ENCODE measurements around the gene TSPAN5. TPM values are rescaled to one million over a fixed set of nuclear protein-coding genes. Genes with fewer than 3 reads are reported as not detected.

The TSPAN5 gene
- total RNA-seq, 2 donors from 2014 or later: 1.8 to 2.0 TPM

- no peaks in the 10 kb centered on the region for H3K36me3 ChIP-seq (replicated peaks in 1 of 2; ENCODE audit: insufficient read depth in 1 of 2, low read depth in 2 of 2)
- no peak for TF ChIP-seq POLR2A (IDR thresholded peaks at IDR 0.05)
- TF ChIP-seq CTCF (IDR thresholded peaks at IDR 0.05): peak in 2 of 7 experiments; percentile 9 to 17
- ATAC-seq (no peak), DNase-seq (peak in 1 of 4 donors; percentile 10)
- H3K4me3 ChIP-seq: no peak overlapping the region
- 45 to 53% methylated on average over 5 of the region's 5 CpGs for whole genome bisulfite sequencing, 2 donors
- H3K27ac ChIP-seq: no peak overlapping the region
- intact Hi-C loops (cut with DNase I): no loop called here
- no peaks in the 10 kb centered on the region for H3K4me1 ChIP-seq
- H3K27me3 ChIP-seq: no peaks in the 10 kb centered on the region
- H3K9me3 ChIP-seq: no peaks in the 10 kb centered on the region
Observed at GRCh38 chr4:98506462-98507132, 151.8 kb downstream of the TSPAN5 start.

- no peak for DNase-seq
- Histone ChIP-seq H3K4me1 (no peaks in the 10 kb centered on the region), H3K4me3 (no peak overlapping the region), H3K36me3 (replicated peaks in 1 of 2; ENCODE audit: insufficient read depth in 1 of 2, low read depth in 2 of 2) (no peaks in the 10 kb centered on the region), H3K27me3 (no peaks in the 10 kb centered on the region), H3K9me3 (no peaks in the 10 kb centered on the region), H3K27ac (no peak overlapping the region)
- no peak for TF ChIP-seq POLR2A (IDR thresholded peaks at IDR 0.05)
- TF ChIP-seq CTCF (IDR thresholded peaks at IDR 0.05): no peak
- ATAC-seq: no peak
- intact Hi-C loops (cut with DNase I): no loop called here
- WGBS, 2 donors: 50 to 57% methylated on average over 1 of the region's 1 CpG
Observed at GRCh38 chr4:98505992-98506391, 152.4 kb downstream of the TSPAN5 start.

- Histone ChIP-seq H3K4me1 (no peaks in the 10 kb centered on the region), H3K27ac (no peak overlapping the region), H3K9me3 (no peaks in the 10 kb centered on the region), H3K36me3 (replicated peaks in 1 of 2; ENCODE audit: insufficient read depth in 1 of 2, low read depth in 2 of 2) (no peaks in the 10 kb centered on the region), H3K27me3 (no peaks in the 10 kb centered on the region), H3K4me3 (no peak overlapping the region)
- TF ChIP-seq CTCF (IDR thresholded peaks at IDR 0.05): no peak
- TF ChIP-seq POLR2A (IDR thresholded peaks at IDR 0.05): no peak
- intact Hi-C loops (cut with DNase I): no loop called here
- 89 to 100% methylated on average over 2 of the region's 2 CpGs for WGBS, 2 donors
- ATAC-seq (no peak), DNase-seq (no peak)
Observed at GRCh38 chr4:98504091-98504490, 154.3 kb downstream of the TSPAN5 start.

- Histone ChIP-seq H3K36me3 (replicated peaks in 1 of 2; ENCODE audit: insufficient read depth in 1 of 2, low read depth in 2 of 2) (no peaks in the 10 kb centered on the region), H3K27me3 (no peaks in the 10 kb centered on the region), H3K27ac (no peak overlapping the region), H3K4me3 (no peak overlapping the region), H3K4me1 (no peaks in the 10 kb centered on the region), H3K9me3 (no peaks in the 10 kb centered on the region)
- TF ChIP-seq CTCF (IDR thresholded peaks at IDR 0.05): no peak
- ATAC-seq (no peak), DNase-seq (no peak)
- intact Hi-C loops (cut with DNase I): no loop called here
Observed at GRCh38 chr4:98503676-98504075, 154.7 kb downstream of the TSPAN5 start.

- Histone ChIP-seq H3K36me3 (replicated peaks in 1 of 2; ENCODE audit: insufficient read depth in 1 of 2, low read depth in 2 of 2) (no peaks in the 10 kb centered on the region), H3K27ac (no peak overlapping the region), H3K4me1 (no peaks in the 10 kb centered on the region), H3K9me3 (no peaks in the 10 kb centered on the region), H3K27me3 (no peaks in the 10 kb centered on the region), H3K4me3 (no peak overlapping the region)
- 93 to 100% methylated on average over 1 of the region's 1 CpG for WGBS, 2 donors
- TF ChIP-seq CTCF (IDR thresholded peaks at IDR 0.05) (no peak), POLR2A (IDR thresholded peaks at IDR 0.05) (no peak)
- ATAC-seq (no peak), DNase-seq (no peak)
- intact Hi-C loops (cut with DNase I): no loop called here
Observed at GRCh38 chr4:98502624-98503023, 155.8 kb downstream of the TSPAN5 start.
